Gastrocnemius medialis (tissue), 4 donors: ENCODE results near the gene POLR2A. TPM values are rescaled to one million over a fixed set of nuclear protein-coding genes. Genes with fewer than 3 reads are reported as not detected.
A peak's percentile ranks its signal among the peaks of the same experiment; 100 is the strongest.

ENCODE experiments used
- ATAC-seq, 2 donors: fragments of 150-250 bp; one replicate each; pipeline ENCODE4 v1.9.1; 2016
- DNase-seq, 2 donors: peaks; one replicate each; pipeline ENCODE4 v3.0.0-alpha.2; 2019
- H3K27ac ChIP-seq, 4 donors: fragments of 200-600 bp; sonication (generic); 1 replicate in 1 of 4; 2 replicates in 3 of 4; pipeline ENCODE4 v1.5.1; 2016 to 2018; ENCODE audit warnings: mild to moderate bottlenecking in 2 of 4, moderate library complexity in 1 of 4
- H3K27me3 ChIP-seq, 3 donors: fragments of 200-600 bp; sonication (generic) in 2 of 3; 1 replicate in 1 of 3; 2 replicates in 2 of 3; pipeline versions ENCODE4 v1.5.1 to v1.6.0; 2016 to 2019; ENCODE audit warnings: mild to moderate bottlenecking in 1 of 3, moderate library complexity in 1 of 3
- H3K36me3 ChIP-seq, 2 donors: fragments of 200-600 bp; sonication (generic) in 1 of 2; one replicate each; pipeline ENCODE4 v1.5.1; 2017 to 2018
- H3K4me1 ChIP-seq, 2 donors: fragments of 200-600 bp; sonication (generic) in 1 of 2; one replicate each; pipeline ENCODE4 v1.5.1; 2016 to 2017; ENCODE audit warnings: mild to moderate bottlenecking in 2 of 2
- H3K4me3 ChIP-seq, 4 donors: fragments of 200-600 bp; sonication (generic) in 3 of 4; 1 replicate in 1 of 4; 2 replicates in 3 of 4; pipeline ENCODE4 v1.5.1; 2016 to 2019; ENCODE audit warnings: mild to moderate bottlenecking in 2 of 4
- H3K9me3 ChIP-seq, 3 donors: fragments of 200-600 bp; sonication (generic) in 2 of 3; 1 replicate in 1 of 3; 2 replicates in 2 of 3; pipeline ENCODE4 v1.5.1; 2016 to 2019
- POLR2A ChIP-seq, 2 donors: fragments of 450-650 bp; IDR thresholded peaks; one replicate each; pipeline ENCODE4 v1.6.1; 2017; ENCODE audit warnings: antibody characterized with exemption in 2 of 2, mild to moderate bottlenecking in 2 of 2, moderate library complexity in 2 of 2
- in situ Hi-C, 4 donors: fragments of 200-750 bp; cut with MboI; loops; one replicate each; pipeline versions ENCODE4 v1.15.0 to v1.8.0; 2017; ENCODE audit warnings: low sequenced_read_pairs in 4 of 4
- intact Hi-C: fragments of 100-400 bp; cut with DNase I; formaldehyde crosslinking; loops from one replicate; pipeline ENCODE4 v1.15.1; 2023; ENCODE audit warnings: low total_unique reads
- total RNA-seq, 4 donors: library from RNA; depleted of rRNA; stranded (reverse); fragments of >200 nt; gene quantifications; one replicate each; pipeline versions ENCODE4 v1.1.0 to v1.2.3, GENCODE V29; 2016
- TF ChIP-seq, protein P1 (sequence below), 5 experiments: fragments of 450-650 bp in 3 of 5; fragments of 200-600 bp in 2 of 5; sonication (generic) in 2 of 5; IDR thresholded peaks in 4 of 5; conservative IDR thresholded peaks in 1 of 5; 1 replicate in 4 of 5; 2 replicates in 1 of 5; pipeline ENCODE4 v1.5.1; 2016 to 2019; ENCODE audit warnings: antibody characterized with exemption in 5 of 5, mild to moderate bottlenecking in 3 of 5, moderate library complexity in 3 of 5

POLR2A gene
- total RNA-seq, 4 donors from 2014 or later: 20.3 to 56.9 (median 39.3) TPM

DNA sequence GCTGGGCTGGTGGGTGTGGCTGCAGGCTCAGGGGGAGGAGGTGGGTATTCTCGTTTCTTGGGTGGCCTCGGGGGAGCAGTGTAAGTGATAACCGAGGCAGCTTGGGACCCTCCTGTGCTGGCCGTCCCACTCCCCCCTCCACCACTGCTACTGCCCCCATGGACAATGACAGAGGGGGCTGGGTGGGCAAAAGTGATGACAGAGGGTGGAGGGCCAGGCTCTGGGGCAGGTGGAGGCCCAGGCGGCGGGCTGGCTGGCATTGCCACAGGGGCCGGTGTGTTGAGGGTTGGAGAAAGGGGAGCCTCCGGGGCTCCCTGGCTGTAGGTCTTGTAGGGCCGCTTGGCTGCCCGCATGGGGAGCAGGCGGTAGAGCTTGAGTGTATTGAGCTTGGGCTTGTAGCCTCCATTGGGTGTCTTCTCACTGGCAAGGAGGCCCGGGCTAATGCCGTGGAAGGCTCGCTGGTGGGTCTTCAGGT is 20.8 kb upstream of the POLR2A start:
- in situ Hi-C loops (no loop called here), intact Hi-C loops (no loop called here)
- H3K36me3 ChIP-seq: peaks cover 0 to 32% of the 10 kb centered on the region in 2 donors

DNA sequence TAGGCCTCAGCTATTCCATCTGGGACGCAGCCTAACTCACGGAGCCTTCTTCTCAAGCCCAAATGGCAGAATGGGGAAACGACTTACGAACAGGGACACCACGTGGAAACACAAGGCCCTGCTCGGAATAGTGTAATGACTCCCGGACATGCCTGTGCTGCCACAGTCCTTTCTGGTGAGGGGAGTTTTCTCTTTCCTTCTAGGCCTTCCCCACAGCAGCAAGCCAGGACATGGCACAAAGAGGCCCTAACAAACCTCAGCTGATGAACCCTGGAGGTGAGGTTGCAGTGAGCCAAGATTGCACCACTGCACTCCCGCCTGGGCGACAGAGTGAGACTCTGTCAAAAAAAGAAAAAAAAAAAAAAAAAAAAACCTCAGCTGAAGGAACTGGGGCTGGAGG is 20.1 kb upstream of the POLR2A start:
- H3K27me3 ChIP-seq: no peaks in the 10 kb centered on the region
- H3K27ac ChIP-seq: no peak overlapping the region
- peaks cover 0 to 31% of the 10 kb centered on the region in 2 donors for H3K36me3 ChIP-seq
- in situ Hi-C loops: no loop called here
- H3K4me1 ChIP-seq: peaks cover 20 to 25% of the 10 kb centered on the region in 2 donors
- H3K9me3 ChIP-seq: no peaks in the 10 kb centered on the region
- TF ChIP-seq, protein P1, sequence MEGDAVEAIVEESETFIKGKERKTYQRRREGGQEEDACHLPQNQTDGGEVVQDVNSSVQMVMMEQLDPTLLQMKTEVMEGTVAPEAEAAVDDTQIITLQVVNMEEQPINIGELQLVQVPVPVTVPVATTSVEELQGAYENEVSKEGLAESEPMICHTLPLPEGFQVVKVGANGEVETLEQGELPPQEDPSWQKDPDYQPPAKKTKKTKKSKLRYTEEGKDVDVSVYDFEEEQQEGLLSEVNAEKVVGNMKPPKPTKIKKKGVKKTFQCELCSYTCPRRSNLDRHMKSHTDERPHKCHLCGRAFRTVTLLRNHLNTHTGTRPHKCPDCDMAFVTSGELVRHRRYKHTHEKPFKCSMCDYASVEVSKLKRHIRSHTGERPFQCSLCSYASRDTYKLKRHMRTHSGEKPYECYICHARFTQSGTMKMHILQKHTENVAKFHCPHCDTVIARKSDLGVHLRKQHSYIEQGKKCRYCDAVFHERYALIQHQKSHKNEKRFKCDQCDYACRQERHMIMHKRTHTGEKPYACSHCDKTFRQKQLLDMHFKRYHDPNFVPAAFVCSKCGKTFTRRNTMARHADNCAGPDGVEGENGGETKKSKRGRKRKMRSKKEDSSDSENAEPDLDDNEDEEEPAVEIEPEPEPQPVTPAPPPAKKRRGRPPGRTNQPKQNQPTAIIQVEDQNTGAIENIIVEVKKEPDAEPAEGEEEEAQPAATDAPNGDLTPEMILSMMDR (IDR thresholded peaks at IDR 0.05 in 4 of 5, conservative IDR thresholded peaks at IDR 0.05 in 1 of 5): no peak
- TF ChIP-seq POLR2A (IDR thresholded peaks at IDR 0.05): no peak
- ATAC-seq (no peak), DNase-seq (no peak)
- intact Hi-C loops: no loop called here
- no peak overlapping the region for H3K4me3 ChIP-seq

More for the DNA sequence above, 20.8 kb upstream of the POLR2A start:
- H3K27me3 ChIP-seq: no peaks in the 10 kb centered on the region
- no peak for TF ChIP-seq POLR2A (IDR thresholded peaks at IDR 0.05)
- TF ChIP-seq, protein P1 (IDR thresholded peaks at IDR 0.05 in 4 of 5, conservative IDR thresholded peaks at IDR 0.05 in 1 of 5): no peak
- peak overlapping the region in 1 of 4 donors; percentile 11 for H3K27ac ChIP-seq
- no peak overlapping the region for H3K4me3 ChIP-seq
- ATAC-seq (no peak), DNase-seq (no peak)
- peaks cover 20 to 25% of the 10 kb centered on the region in 2 donors for H3K4me1 ChIP-seq
- H3K9me3 ChIP-seq: no peaks in the 10 kb centered on the region

DNA sequence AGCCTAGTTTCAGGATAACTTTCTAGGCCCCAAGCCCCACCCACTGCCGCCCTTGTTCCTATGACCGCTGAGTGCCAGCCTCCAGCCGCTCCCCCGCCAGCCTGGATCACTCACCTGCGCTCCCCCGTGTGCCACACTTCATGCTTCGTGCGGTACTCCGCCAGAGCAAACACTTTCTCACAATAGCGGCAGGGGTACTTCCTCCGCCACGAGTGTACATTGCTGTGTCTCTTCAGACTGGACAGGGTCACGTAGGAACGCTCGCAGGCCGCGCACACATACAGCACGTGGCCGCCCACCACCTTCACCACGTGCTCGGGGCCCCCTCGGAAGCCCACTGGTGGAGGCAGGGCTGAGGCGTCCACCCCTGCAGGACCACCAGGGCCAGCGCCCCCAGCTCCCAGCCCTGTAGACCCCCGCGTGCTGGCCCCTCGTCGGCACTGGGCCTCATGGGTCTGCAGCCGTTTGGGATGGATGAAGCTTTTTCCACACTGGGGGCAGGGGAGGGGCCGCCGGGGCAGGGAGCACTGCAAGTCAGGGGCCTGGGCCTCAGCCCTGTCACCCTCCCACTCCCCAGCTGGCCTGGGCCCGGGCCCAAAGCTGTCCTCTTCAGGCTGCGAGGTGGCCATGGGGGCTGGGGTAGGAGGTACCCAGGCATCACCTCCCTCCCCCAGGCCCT is 18.4 kb upstream of the POLR2A start:
- DNase-seq: no peak

DNA sequence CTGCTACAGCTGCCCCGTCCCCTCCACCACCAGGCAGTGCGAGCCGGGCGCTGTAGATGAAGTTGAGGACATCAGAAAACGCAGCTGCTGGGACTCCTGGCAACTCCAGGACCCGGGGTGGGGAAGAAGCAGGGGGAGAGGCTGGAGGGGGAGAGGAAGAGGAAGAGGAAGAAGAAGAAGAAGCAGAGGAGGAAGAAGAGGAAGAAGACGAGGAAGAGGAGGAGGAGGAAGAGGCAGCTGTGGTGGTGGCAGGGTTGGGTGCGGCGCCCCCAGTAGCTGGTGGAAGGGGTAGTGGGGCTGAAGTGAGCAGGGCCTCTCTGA is 17.9 kb upstream of the POLR2A start:
- Histone ChIP-seq H3K9me3 (no peaks in the 10 kb centered on the region), H3K27ac (peak overlapping the region; percentile 79 to 100 (median 86)), H3K27me3 (no peaks in the 10 kb centered on the region), H3K4me1 (peaks cover 32 to 38% of the 10 kb centered on the region in 2 donors), H3K36me3 (peaks cover 0 to 31% of the 10 kb centered on the region in 2 donors), H3K4me3 (peak overlapping the region in 2 of 4 donors; percentile 9 to 10)
- ATAC-seq (no peak), DNase-seq (no peak)
- in situ Hi-C loops (no loop called here), intact Hi-C loops (no loop called here)
- TF ChIP-seq, protein P1 (IDR thresholded peaks at IDR 0.05 in 4 of 5, conservative IDR thresholded peaks at IDR 0.05 in 1 of 5): no peak
- no peak for TF ChIP-seq POLR2A (IDR thresholded peaks at IDR 0.05)

More for the DNA sequence above, 18.4 kb upstream of the POLR2A start:
- no peaks in the 10 kb centered on the region for H3K9me3 ChIP-seq
- no peak for ATAC-seq
- intact Hi-C loops (no loop called here), in situ Hi-C loops (no loop called here)
- H3K4me3 ChIP-seq: no peak overlapping the region
- H3K36me3 ChIP-seq: peaks cover 0 to 31% of the 10 kb centered on the region in 2 donors
- H3K27me3 ChIP-seq: no peaks in the 10 kb centered on the region
- TF ChIP-seq, protein P1 (IDR thresholded peaks at IDR 0.05 in 4 of 5, conservative IDR thresholded peaks at IDR 0.05 in 1 of 5): no peak
- TF ChIP-seq POLR2A (IDR thresholded peaks at IDR 0.05): no peak
- peaks cover 27 to 35% of the 10 kb centered on the region in 2 donors for H3K4me1 ChIP-seq
- H3K27ac ChIP-seq: peak overlapping the region; percentile 79 to 100 (median 86)
